Right atrium auricular region (tissue), 2 donors: Measurements from ENCODE around the gene ITGA1. TPM values are rescaled to one million over a fixed set of nuclear protein-coding genes. Genes with fewer than 3 reads are reported as not detected.

Experiments used
- DNase-seq: peaks from one replicate; pipeline ENCODE4 v3.0.0-alpha.2; 2019; ENCODE audit warnings: low spot score
- H3K27ac ChIP-seq, 2 donors: fragments of 200-600 bp; sonication (generic); 1 replicate in 1 of 2; 2 replicates in 1 of 2; pipeline ENCODE4 v1.5.1; 2016 to 2019
- H3K27me3 ChIP-seq, 2 donors: fragments of 200-600 bp; sonication (generic); one replicate each; pipeline versions ENCODE4 v1.5.1 to v1.6.0; 2017 to 2019
- H3K36me3 ChIP-seq: fragments of 200-600 bp; sonication (generic); one replicate; pipeline ENCODE4 v1.5.1; 2016
- H3K4me1 ChIP-seq, 2 donors: fragments of 200-600 bp; sonication (generic); one replicate each; pipeline versions ENCODE4 v1.5.1 to v1.6.0; 2017 to 2019
- H3K4me3 ChIP-seq, 2 donors: fragments of 200-600 bp; sonication (generic); 1 replicate in 1 of 2; 2 replicates in 1 of 2; pipeline ENCODE4 v1.5.1; 2017 to 2019; ENCODE audit warnings: mild to moderate bottlenecking in 1 of 2, moderate library complexity in 1 of 2
- H3K9me3 ChIP-seq, 2 donors: fragments of 200-600 bp; sonication (generic); one replicate each; pipeline ENCODE4 v1.5.1; 2019
- total RNA-seq, 2 donors: library from RNA; depleted of rRNA; stranded (reverse); fragments of >200 nt; gene quantifications; one replicate each; pipeline ENCODE4 v1.1.0, GENCODE V29; 2016
- TF ChIP-seq, protein P1 (sequence below), 2 donors: fragments of 200-600 bp; sonication (generic); IDR thresholded peaks; one replicate each; pipeline ENCODE4 v1.5.1; 2019; ENCODE audit warnings: antibody characterized with exemption in 2 of 2

Gene ITGA1
- total RNA-seq, 2 donors from 2014 or later, result 13.2 to 26.8 TPM

GRCh38 chr5:52773342-52773741 lies 14.4 kb upstream of the ITGA1 start:
- Histone ChIP-seq H3K36me3 (no peaks in the 10 kb centered on the region), H3K27ac (peak overlapping the region in 1 of 2 donors; percentile 36), H3K4me1 (no peaks in the 10 kb centered on the region), H3K9me3 (no peaks in the 10 kb centered on the region), H3K27me3 (no peaks in the 10 kb centered on the region), H3K4me3 (no peak overlapping the region)
- TF ChIP-seq, protein P1, sequence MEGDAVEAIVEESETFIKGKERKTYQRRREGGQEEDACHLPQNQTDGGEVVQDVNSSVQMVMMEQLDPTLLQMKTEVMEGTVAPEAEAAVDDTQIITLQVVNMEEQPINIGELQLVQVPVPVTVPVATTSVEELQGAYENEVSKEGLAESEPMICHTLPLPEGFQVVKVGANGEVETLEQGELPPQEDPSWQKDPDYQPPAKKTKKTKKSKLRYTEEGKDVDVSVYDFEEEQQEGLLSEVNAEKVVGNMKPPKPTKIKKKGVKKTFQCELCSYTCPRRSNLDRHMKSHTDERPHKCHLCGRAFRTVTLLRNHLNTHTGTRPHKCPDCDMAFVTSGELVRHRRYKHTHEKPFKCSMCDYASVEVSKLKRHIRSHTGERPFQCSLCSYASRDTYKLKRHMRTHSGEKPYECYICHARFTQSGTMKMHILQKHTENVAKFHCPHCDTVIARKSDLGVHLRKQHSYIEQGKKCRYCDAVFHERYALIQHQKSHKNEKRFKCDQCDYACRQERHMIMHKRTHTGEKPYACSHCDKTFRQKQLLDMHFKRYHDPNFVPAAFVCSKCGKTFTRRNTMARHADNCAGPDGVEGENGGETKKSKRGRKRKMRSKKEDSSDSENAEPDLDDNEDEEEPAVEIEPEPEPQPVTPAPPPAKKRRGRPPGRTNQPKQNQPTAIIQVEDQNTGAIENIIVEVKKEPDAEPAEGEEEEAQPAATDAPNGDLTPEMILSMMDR (IDR thresholded peaks at IDR 0.05), result no peak
- DNase-seq, result no peak

- TF ChIP-seq, protein P1 (IDR thresholded peaks at IDR 0.05), result no peak
- Histone ChIP-seq H3K27ac (peak overlapping the region; percentile 22 to 36), H3K27me3 (no peaks in the 10 kb centered on the region), H3K9me3 (no peaks in the 10 kb centered on the region), H3K36me3 (no peaks in the 10 kb centered on the region), H3K4me1 (no peaks in the 10 kb centered on the region), H3K4me3 (no peak overlapping the region)
- no peak for DNase-seq
These were observed 13.7 kb upstream of the ITGA1 start for GRCh38 chr5:52774005-52774410.

DNA sequence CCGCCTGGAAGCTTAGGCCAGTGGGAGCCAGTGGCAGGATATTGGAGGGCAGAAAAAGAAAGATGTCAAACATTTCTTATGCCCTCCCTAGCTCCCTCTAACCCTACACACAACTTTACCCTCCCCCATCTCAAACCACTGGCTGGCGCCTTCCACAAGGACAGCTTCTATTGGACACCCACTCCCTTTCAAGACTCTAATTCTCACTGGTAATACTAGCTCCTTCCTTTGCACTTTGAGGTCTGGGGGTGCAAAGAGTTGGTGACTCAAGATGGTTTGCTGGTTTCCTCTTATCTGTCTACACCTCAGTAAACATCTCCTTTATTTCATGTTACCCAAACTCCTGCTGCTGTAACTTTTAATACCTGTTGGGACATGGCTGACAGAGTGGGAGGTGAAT lies 11.6 kb upstream of the ITGA1 start:
- H3K4me1 ChIP-seq, result no peaks in the 10 kb centered on the region
- H3K27me3 ChIP-seq, result no peaks in the 10 kb centered on the region
- H3K27ac ChIP-seq, result no peak overlapping the region
- no peaks in the 10 kb centered on the region for H3K9me3 ChIP-seq
- no peak overlapping the region for H3K4me3 ChIP-seq
- TF ChIP-seq, protein P1 (IDR thresholded peaks at IDR 0.05), result no peak
- H3K36me3 ChIP-seq, result no peaks in the 10 kb centered on the region
- DNase-seq, result no peak

GRCh38 chr5:52777186-52777585 lies 10.5 kb upstream of the ITGA1 start:
- no peaks in the 10 kb centered on the region for H3K9me3 ChIP-seq
- H3K4me3 ChIP-seq, result no peak overlapping the region
- no peak overlapping the region for H3K27ac ChIP-seq

DNA sequence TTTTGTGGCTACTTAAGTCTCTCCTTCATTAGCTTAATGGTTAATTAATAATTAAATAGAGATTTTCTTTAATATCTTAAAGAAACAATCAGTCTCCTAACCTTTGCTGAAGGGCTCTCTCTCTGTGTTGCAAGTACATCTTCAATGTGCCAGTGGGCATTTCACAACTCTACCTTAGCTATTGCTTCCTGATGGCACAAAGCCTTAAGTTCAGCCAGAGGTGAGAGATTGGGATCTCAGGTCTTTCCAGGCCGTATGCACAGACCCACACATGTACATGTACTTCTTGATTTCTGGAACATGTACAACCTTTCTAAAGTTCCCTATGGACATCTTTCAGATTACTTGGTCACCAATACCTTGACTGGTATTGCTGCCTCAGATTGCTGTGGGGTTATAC lies 8.9 kb upstream of the ITGA1 start:
- H3K27me3 ChIP-seq, result no peaks in the 10 kb centered on the region
- DNase-seq, result no peak
- TF ChIP-seq, protein P1 (IDR thresholded peaks at IDR 0.05), result no peak
- H3K4me3 ChIP-seq, result no peak overlapping the region
- H3K36me3 ChIP-seq, result no peaks in the 10 kb centered on the region
- H3K4me1 ChIP-seq, result no peaks in the 10 kb centered on the region
- no peaks in the 10 kb centered on the region for H3K9me3 ChIP-seq
- H3K27ac ChIP-seq, result no peak overlapping the region

More at GRCh38 chr5:52777186-52777585, 10.5 kb upstream of the ITGA1 start:
- Histone ChIP-seq H3K36me3 (no peaks in the 10 kb centered on the region), H3K27me3 (no peaks in the 10 kb centered on the region), H3K4me1 (no peaks in the 10 kb centered on the region)
- TF ChIP-seq, protein P1 (IDR thresholded peaks at IDR 0.05), result no peak
- no peak for DNase-seq

DNA sequence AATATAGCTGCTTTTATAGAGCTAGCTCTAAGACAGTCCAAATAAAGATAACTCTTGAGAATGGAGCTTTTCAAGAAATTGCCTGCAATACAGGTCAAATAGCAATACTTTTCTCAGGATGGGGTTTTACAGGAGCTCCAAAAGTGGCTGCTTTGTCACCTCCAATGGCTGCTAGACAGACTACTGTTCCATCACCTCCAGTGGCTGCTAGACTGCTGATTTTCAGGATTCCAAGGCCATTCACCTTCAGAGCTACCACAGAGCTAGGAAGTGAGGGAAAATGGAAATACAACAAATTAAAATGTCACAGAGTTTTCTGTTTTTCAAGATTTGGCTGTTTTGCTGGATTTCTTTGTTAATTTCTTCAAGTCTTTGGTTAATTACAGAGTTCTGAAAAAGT lies 8.5 kb upstream of the ITGA1 start:
- Histone ChIP-seq H3K4me3 (no peak overlapping the region), H3K27me3 (no peaks in the 10 kb centered on the region), H3K36me3 (no peaks in the 10 kb centered on the region), H3K27ac (no peak overlapping the region), H3K9me3 (no peaks in the 10 kb centered on the region), H3K4me1 (no peaks in the 10 kb centered on the region)
- no peak for DNase-seq
- TF ChIP-seq, protein P1 (IDR thresholded peaks at IDR 0.05), result no peak
